IMR-90 (cell line): ENCODE measurements around the gene ERC2. TPM values are rescaled to one million over a fixed set of nuclear protein-coding genes. Genes with fewer than 3 reads are reported as not detected.

ENCODE experiments used
- ATAC-seq: fragments of 200-7000 bp; cut with Tn5 transposase; 2 replicates; pipeline ENCODE4 v1.9.1; 2020; ENCODE audit warnings: low read depth, mild to moderate bottlenecking, moderate library complexity
- BruUV-seq: library from RNA; stranded (reverse); fragments of 400-500 nt; replicated peaks from 2 replicates; lab custom pipeline; 2021; lab: Mats Ljungman, UMichigan
- CTCF ChIA-PET: fragments of 300-600 bp; formaldehyde crosslinking; extraction: SDS; loops from one replicate; lab custom pipeline; 2021; ENCODE audit warnings: antibody characterized with exemption; lab: Yijun Ruan, JAX
- POLR2A ChIA-PET: fragments of 300-600 bp; sonication (Branson Sonifier 250); formaldehyde crosslinking; loops from one replicate; lab custom pipeline; 2022; ENCODE audit warnings: antibody characterized with exemption; ENCODE audit not compliant: unreplicated experiment; lab: Charles Lee
- DNase-seq: peaks from one replicate; pipeline ENCODE4 v3.0.0; 2013
- H2AFZ ChIP-seq: replicated peaks from 2 replicates; pipeline ENCODE3; 2013; ENCODE audit warnings: low read length, mild to moderate bottlenecking; ENCODE audit not compliant: poor library complexity
- H2AK5ac ChIP-seq: 2 replicates; pipeline ENCODE4 v1.6.1; 2013; ENCODE audit warnings: low read depth, low read length, inconsistent platforms
- H2AK9ac ChIP-seq: replicated peaks from 2 replicates; pipeline ENCODE3; 2013; ENCODE audit warnings: mild to moderate bottlenecking, low read depth, low read length, moderate library complexity; ENCODE audit not compliant: poor library complexity
- H2BK120ac ChIP-seq: 2 replicates; pipeline ENCODE4 v1.6.1; 2013; ENCODE audit warnings: low read depth, low read length, inconsistent platforms
- H2BK15ac ChIP-seq: 3 replicates; pipeline ENCODE4 v1.6.1; 2013; ENCODE audit warnings: low read depth, low read length, inconsistent platforms
- H2BK20ac ChIP-seq: 2 replicates; pipeline ENCODE4 v1.6.1; 2013; ENCODE audit warnings: low read depth, mild to moderate bottlenecking, inconsistent platforms, low read length, moderate library complexity
- H2BK5ac ChIP-seq: 2 replicates; pipeline ENCODE4 v1.6.1; 2013; ENCODE audit warnings: mild to moderate bottlenecking, low read depth, low read length, inconsistent platforms; ENCODE audit not compliant: poor library complexity, severe bottlenecking
- H3K14ac ChIP-seq: replicated peaks from 2 replicates; pipeline ENCODE4 v1.6.1; 2013; ENCODE audit warnings: low read depth, low read length, inconsistent platforms
- H3K18ac ChIP-seq: 2 replicates; pipeline ENCODE4 v1.6.1; 2013; ENCODE audit warnings: low read depth, low read length, control low read depth
- H3K23ac ChIP-seq: 2 replicates; pipeline ENCODE4 v1.6.1; 2013; ENCODE audit warnings: low read depth, low read length, inconsistent platforms
- H3K27ac ChIP-seq: 2 replicates; pipeline ENCODE4 v1.5.1; 2013; ENCODE audit warnings: mild to moderate bottlenecking, control low read depth, low read length; ENCODE audit not compliant: insufficient read depth
- H3K27me3 ChIP-seq: 2 replicates; pipeline ENCODE4 v1.6.1; 2013; ENCODE audit warnings: low read length; ENCODE audit not compliant: control insufficient read depth, insufficient read depth
- H3K36me3 ChIP-seq: 2 replicates; pipeline ENCODE4 v1.6.1; 2013; ENCODE audit warnings: low read length, mixed read lengths; ENCODE audit not compliant: control insufficient read depth, insufficient read depth
- H3K4ac ChIP-seq: 2 replicates; pipeline ENCODE4 v1.6.1; 2013; ENCODE audit warnings: low read depth, low read length, inconsistent platforms
- H3K4me1 ChIP-seq: 2 replicates; pipeline ENCODE4 v1.6.1; 2013; ENCODE audit warnings: low read length, mixed read lengths; ENCODE audit not compliant: control insufficient read depth, insufficient read depth
- H3K4me2 ChIP-seq: 2 replicates; pipeline ENCODE4 v1.6.1; 2013; ENCODE audit warnings: low read depth, mild to moderate bottlenecking, control low read depth, low read length, moderate library complexity
- H3K4me3 ChIP-seq: 2 replicates; pipeline ENCODE4 v1.5.1; 2013; ENCODE audit warnings: low read depth, mild to moderate bottlenecking, control low read depth, low read length, moderate library complexity; ENCODE audit not compliant: insufficient read depth
- H3K56ac ChIP-seq: 2 replicates; pipeline ENCODE4 v1.6.1; 2013; ENCODE audit warnings: low read length, inconsistent platforms; ENCODE audit not compliant: insufficient read depth; ENCODE audit errors: extremely low read depth
- H3K79me1 ChIP-seq, 2 experiments: 2 replicates each; pipeline ENCODE4 v1.6.1; 2013; ENCODE audit warnings: low read length in 2 of 2, inconsistent platforms in 1 of 2, low read depth in 1 of 2
- H3K9ac ChIP-seq: 2 replicates; pipeline ENCODE4 v1.6.1; 2013; ENCODE audit warnings: low read depth, low read length, control low read depth
- H3K9me1 ChIP-seq: 2 replicates; pipeline ENCODE4 v1.6.1; 2013; ENCODE audit warnings: low read length, inconsistent platforms; ENCODE audit not compliant: insufficient read depth
- H3K9me3 ChIP-seq: 2 replicates; pipeline ENCODE4 v1.6.1; 2013; ENCODE audit warnings: low read length; ENCODE audit not compliant: control insufficient read depth, insufficient read depth
- H4K20me1 ChIP-seq: 2 replicates; pipeline ENCODE4 v1.6.1; 2013; ENCODE audit warnings: low read length, inconsistent platforms; ENCODE audit not compliant: insufficient read depth
- H4K5ac ChIP-seq: 2 replicates; pipeline ENCODE4 v1.6.1; 2013; ENCODE audit warnings: mild to moderate bottlenecking, low read depth, low read length, control low read depth
- H4K8ac ChIP-seq, 2 experiments: 2 replicates each; pipeline ENCODE4 v1.6.1; 2013; ENCODE audit warnings: low read depth in 2 of 2, low read length in 2 of 2, control low read depth in 1 of 2, inconsistent platforms in 1 of 2
- H4K91ac ChIP-seq: 2 replicates; pipeline ENCODE4 v1.6.1; 2013; ENCODE audit warnings: low read depth, low read length, inconsistent platforms; ENCODE audit not compliant: insufficient read depth
- BHLHE40 ChIP-seq: fragments of 150-350 bp; IDR thresholded peaks from 2 replicates; pipeline ENCODE4 v1.6.1; 2016; ENCODE audit warnings: mild to moderate bottlenecking, low read depth, low read length
- CEBPB ChIP-seq: IDR thresholded peaks from 2 replicates; pipeline ENCODE4 v1.6.1; 2012; ENCODE audit warnings: low read depth, low read length, improper control_type of control experiment
- CHD1 ChIP-seq: IDR thresholded peaks from 2 replicates; pipeline ENCODE4 v1.6.1; 2012; ENCODE audit warnings: low read depth, low read length, improper control_type of control experiment
- CTCF ChIP-seq: conservative IDR thresholded peaks from 2 replicates; pipeline ENCODE4 v1.5.1; 2012; ENCODE audit warnings: mild to moderate bottlenecking, low read depth, low read length, improper control_type of control experiment
- FOS ChIP-seq: fragments of 150-350 bp; IDR thresholded peaks from 2 replicates; pipeline ENCODE4 v1.6.1; 2016; ENCODE audit warnings: low read depth, low read length
- MAFK ChIP-seq: IDR thresholded peaks from 2 replicates; pipeline ENCODE4 v1.6.1; 2012; ENCODE audit warnings: low read depth, low read length, improper control_type of control experiment
- MAZ ChIP-seq: IDR thresholded peaks from 2 replicates; pipeline ENCODE4 v1.6.1; 2012; ENCODE audit warnings: low read depth, mild to moderate bottlenecking, low read length, improper control_type of control experiment, moderate library complexity, borderline replicate concordance
- MXI1 ChIP-seq: IDR thresholded peaks from 2 replicates; pipeline ENCODE4 v1.6.1; 2012; ENCODE audit warnings: low read depth, mild to moderate bottlenecking, low read length, moderate library complexity, borderline replicate concordance
- POLR2A ChIP-seq: IDR thresholded peaks from 2 replicates; pipeline ENCODE4 v1.6.1; 2012; ENCODE audit warnings: mild to moderate bottlenecking, low read depth, low read length
- RAD21 ChIP-seq: IDR thresholded peaks from 2 replicates; pipeline ENCODE4 v1.6.1; 2012; ENCODE audit warnings: low read length, improper control_type of control experiment
- RFX5 ChIP-seq: IDR thresholded peaks from 2 replicates; pipeline ENCODE4 v1.8.0; 2012; ENCODE audit warnings: low read depth, mild to moderate bottlenecking, low read length, moderate library complexity
- SMC3 ChIP-seq: fragments of 150-350 bp; IDR thresholded peaks from 2 replicates; pipeline ENCODE4 v1.6.1; 2016; ENCODE audit warnings: low read depth, mild to moderate bottlenecking, antibody characterized with exemption, low read length, moderate library complexity
- WGBS, 2 experiments: methylation state at CpG; one replicate each; pipeline versions ENCODE4 v1.1.5 to v1.1.7; 2013; ENCODE audit warnings: missing lambda C conversion rate in 2 of 2; ENCODE audit not compliant: insufficient read length in 1 of 2; ENCODE audit errors: extremely low coverage in 2 of 2; 5-methylcytosine and 5-hydroxymethylcytosine counted together
- dilution Hi-C: fragments of 300-500 bp; cut with HindIII; formaldehyde crosslinking; loops from one replicate; pipeline ENCODE4 v1.14.3; 2018; ENCODE audit warnings: low sequenced_read_pairs; ENCODE audit not compliant: unreplicated experiment
- in situ Hi-C: fragments of 300-500 bp; cut with MboI; formaldehyde crosslinking; loops from 3 replicates; pipeline ENCODE4 v1.14.3; 2019; ENCODE audit warnings: low sequenced_read_pairs, inconsistent platforms, mixed read lengths
- intact Hi-C: fragments of 100-400 bp; cut with micrococcal nuclease; formaldehyde crosslinking; loops from 2 replicates; pipeline ENCODE4 v1.10.0; 2022
- polyA plus RNA-seq, 3 experiments: library from polyadenylated mRNA; depleted of rRNA; stranded (reverse); fragments of >200 nt; gene quantifications; 2 replicates each; pipeline ENCODE4 v1.2.3, GENCODE V29; 2012; ENCODE audit warnings: low replicate concordance in 1 of 3
- total RNA-seq: library from RNA; depleted of rRNA; stranded (reverse); fragments of >200 nt; gene quantifications from 2 replicates; pipeline ENCODE4 v1.2.3, GENCODE V29; 2012

Gene ERC2
- total and polyA plus RNA-seq, 2 of the 4 experiments (the other 2 are of a cell fraction), result 0.17 to 0.18 TPM

GRCh38 chr3:56423661-56424099, 44.6 kb downstream of the ERC2 start:
- H3K9ac ChIP-seq, result no peak overlapping the region
- no peaks in the 10 kb centered on the region for H3K9me1 ChIP-seq
- ChIA-PET POLR2A (no interaction called here), CTCF (no interaction called here)
- H4K5ac ChIP-seq, result no peak overlapping the region
- no peak overlapping the region for H3K56ac ChIP-seq
- H3K4ac ChIP-seq, result no peak overlapping the region
- H3K36me3 ChIP-seq, result no peaks in the 10 kb centered on the region
- intact Hi-C loops, result no loop called here
- H3K79me1 ChIP-seq, result no peaks in the 10 kb centered on the region
- H3K4me3 ChIP-seq, result no peak overlapping the region
- H2AK5ac ChIP-seq, result no peak overlapping the region
- no peak overlapping the region for H2AFZ ChIP-seq
- no peak overlapping the region for H3K27ac ChIP-seq
- H3K4me1 ChIP-seq, result no peaks in the 10 kb centered on the region
- H3K9me3 ChIP-seq, result no peaks in the 10 kb centered on the region
- H2BK15ac ChIP-seq, result no peak overlapping the region
- no TSS peak for BruUV-seq
- no peak for ATAC-seq
- no peak overlapping the region for H3K18ac ChIP-seq
- H2BK20ac ChIP-seq, result no peak overlapping the region
- H4K20me1 ChIP-seq, result no peaks in the 10 kb centered on the region
- TF ChIP-seq SMC3 (no peak), RFX5 (no peak), MAFK (no peak), POLR2A (no peak), BHLHE40 (no peak), CEBPB (no peak), CHD1 (no peak), MAZ (no peak), FOS (no peak), MXI1 (no peak), CTCF (no peak), RAD21 (no peak)
- H2AK9ac ChIP-seq, result no peak overlapping the region
- no peak overlapping the region for H3K14ac ChIP-seq
- no peak overlapping the region for H4K8ac ChIP-seq
- H2BK5ac ChIP-seq, result no peak overlapping the region
- WGBS, 2 experiments, result no CpG with 5 or more reads among the region's 5 CpGs
- DNase-seq, result no peak
- no peak overlapping the region for H4K91ac ChIP-seq
- dilution Hi-C loops, result no loop called here
- in situ Hi-C loops, result no loop called here
- no peaks in the 10 kb centered on the region for H3K27me3 ChIP-seq
- H3K23ac ChIP-seq, result no peak overlapping the region
- H3K4me2 ChIP-seq, result no peak overlapping the region
- no peak overlapping the region for H2BK120ac ChIP-seq
